Measurements from ENCODE around the gene MRGPRG.

Gene MRGPRG

DNA sequence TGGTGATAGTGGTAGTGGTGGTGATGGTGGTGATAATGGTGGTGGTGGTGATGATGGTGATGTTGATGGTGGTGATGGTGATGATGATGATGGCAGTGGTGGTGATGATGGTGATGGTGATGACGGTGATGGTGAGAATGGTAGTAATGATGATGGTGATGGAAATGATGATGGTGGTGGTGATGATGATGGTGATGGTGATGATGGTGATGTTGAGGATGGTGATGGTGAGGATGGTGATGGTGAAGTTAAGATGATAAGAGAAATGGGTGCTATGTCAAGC, 11.8 kb downstream of the MRGPRG start:
- no peak for DNase-seq

DNA sequence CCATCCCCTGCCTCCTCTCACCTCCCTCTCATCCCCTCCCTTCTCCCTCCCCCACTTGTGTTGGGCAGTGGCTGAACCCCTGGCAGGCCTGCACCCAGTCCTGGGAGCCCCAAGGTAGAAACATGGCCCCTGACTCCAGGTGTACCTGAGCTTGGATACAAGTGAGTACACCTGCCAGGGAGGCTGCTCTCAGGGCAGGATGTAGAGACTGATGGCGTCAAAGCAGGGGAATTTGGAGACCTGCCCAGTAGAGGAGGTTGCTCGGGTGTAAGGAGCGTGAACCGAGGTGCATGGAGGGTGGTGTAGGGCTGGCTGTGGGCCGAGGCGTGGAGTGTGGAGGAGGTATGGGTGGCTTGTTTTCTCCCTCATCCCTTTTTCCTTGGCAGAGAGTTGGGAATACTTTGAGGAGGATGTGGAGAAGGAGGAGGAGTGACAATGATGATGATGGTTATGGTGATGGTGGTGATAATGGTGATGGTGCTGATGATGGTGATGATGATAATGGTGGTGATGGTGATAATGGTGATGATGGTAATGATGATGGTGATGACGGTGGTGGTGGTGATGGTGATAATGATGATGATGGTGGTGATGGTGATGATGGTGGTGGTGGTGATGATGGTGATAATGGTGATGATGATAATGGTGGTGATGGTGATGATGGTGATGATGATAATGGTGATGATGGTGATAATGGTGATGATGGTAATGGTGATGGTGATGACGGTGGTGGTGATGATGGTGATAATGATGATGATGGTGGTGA, 12.3 kb downstream of the MRGPRG start:
- DNase-seq: no peak

- DNase-seq: no peak
Observed at GRCh38 chr11:3205261-3206155, 13.1 kb downstream of the MRGPRG start.

- DNase-seq: no peak
Observed at GRCh38 chr11:3204141-3205015, 14.2 kb downstream of the MRGPRG start.

DNA sequence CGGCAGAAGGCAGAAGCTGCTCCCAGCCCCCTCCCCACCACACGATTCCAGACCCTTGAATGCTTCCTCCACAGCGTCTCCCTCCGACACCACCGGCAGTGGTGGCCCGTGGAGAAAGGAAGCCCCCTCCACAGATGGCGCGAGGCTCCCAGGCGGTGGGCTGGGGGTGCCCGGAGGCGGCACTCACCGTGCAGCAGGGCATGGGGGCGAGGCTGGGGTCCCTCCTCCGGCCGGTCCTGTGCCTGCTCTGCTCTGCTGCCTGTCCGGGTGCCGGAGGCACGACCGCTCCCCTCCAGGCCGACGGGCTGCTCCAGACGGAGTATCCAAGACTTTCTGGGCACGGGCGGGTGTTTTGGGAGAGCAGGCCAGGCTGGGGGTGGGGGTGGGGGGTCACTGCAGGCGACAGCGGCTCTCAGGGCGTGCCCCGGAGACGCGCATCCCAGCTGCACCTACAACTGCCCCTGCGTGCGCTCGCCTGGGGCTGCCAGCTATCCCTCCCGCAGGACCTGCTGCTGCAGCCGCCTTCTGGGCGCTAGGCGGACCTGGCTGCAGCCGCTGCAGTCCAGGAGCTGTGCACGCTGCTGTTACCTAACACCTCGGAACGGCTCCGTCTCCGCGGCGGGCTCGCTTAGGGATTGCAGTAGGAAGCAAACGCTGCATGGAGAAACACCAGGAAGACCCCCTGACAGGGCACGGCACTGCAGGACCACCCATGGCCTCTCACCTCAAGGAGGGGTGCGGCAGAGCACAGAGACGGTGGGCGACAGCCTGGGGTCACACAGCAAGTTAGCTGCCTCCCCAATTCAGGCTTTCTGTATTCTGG, 15.2 kb downstream of the MRGPRG start:
- DNase-seq: no peak

DNA sequence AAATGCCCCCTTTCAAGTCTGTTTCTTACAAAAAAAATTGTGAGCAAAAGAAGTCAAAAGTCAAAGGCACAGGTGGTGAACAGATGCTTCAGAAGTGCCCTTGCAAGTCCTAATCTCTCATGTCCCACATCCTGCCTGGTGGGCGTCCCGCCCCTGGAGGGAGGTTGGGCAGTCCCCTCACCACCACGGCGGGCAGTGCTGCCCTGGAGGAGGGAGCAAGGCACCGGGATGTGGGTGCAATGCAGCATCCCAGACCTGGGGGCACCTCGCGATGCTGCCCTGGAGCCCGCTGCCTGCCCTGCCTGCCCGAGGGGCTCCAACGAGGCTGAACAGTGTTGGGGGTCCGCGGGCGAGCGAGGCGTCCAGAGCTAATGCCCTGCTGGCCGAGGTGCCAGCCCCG, 15.9 kb downstream of the MRGPRG start:
- no peak for DNase-seq

DNA sequence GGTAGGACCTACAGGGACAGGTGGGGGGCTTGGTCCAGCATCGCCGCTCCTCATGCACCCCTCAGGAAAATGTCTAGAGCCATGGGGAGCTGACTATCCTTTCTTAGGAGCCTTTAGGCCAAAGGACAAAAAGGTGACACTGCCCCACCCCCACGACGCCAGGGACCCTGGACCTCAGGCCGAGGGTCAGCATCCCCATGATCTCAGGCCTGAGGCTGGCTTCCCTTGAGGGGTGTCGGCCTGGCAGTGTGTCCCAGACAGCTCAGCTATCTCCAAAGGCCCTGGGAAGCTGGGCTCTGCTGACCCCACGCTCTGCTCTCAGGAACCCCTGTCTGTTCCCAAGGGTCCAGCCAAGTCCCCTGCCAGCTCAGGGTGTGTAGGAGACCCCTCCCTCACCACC, 16.3 kb downstream of the MRGPRG start:
- DNase-seq: no peak

DNA sequence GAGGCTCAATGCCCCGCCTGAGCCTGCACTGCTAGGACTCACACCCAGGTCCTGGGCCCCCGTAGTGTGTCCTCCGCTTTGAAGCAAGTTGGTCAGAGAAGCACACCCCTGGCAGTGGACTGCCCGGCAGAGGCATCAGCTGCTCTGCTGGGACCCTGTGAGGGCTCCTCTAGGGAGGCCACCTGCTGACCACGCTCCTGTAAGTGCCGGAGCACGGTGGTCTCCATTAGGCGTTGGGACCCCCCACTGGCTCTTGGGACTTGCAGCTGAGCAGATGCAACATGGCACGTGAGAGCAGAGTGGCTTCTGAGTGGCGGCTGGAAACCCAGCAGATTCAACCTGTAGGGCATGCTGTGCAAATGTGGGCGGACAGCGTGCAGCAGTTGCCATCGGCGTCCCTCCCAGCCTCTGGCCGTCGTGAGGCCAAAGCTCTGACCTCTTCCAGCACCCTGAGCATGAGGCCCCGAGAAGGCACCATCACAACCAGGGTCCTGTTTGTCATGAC, 16.9 kb downstream of the MRGPRG start:
- DNase-seq: no peak

- DNase-seq: no peak
Observed at GRCh38 chr11:3201112-3201581, 17.5 kb downstream of the MRGPRG start.

DNA sequence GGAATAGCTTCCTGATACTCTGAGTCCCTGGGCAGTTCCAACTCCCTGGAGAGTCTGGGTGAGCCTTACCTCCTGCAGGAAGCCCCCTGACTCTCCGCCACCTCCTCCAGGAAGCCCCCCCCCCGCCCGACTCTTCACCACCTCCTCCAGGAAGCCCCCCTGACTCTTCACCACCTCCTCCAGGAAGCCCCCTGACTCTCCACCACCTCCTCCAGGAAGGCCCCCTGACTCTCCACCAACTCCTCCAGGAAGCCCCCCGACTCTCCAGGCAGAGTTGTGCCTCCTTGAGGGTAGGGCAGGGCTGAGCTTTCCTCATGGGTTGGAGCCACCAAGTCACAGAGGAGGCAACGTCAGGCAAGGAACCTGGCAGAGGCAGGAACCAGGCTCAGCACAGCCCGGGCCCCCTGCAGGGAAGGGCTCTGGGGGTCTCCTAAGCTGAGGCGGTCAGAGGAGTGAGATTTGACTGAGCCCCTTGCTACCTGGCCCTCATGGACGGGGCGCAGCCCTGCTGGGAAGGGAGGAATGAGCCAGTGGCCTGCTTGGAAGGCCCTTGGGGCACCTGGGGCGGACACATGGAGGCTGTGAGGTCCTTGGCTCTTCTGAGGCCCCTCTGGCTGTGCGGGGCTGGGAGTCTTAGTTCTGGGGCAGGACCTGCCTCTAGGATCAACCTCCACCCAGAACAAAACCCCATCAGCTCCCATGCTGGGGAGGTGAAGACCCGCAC, 18.1 kb downstream of the MRGPRG start:
- DNase-seq: no peak

GRCh38 chr11:3199537-3200295, 18.9 kb downstream of the MRGPRG start:
- no peak for DNase-seq

GRCh38 chr11:3198815-3199214, 19.8 kb downstream of the MRGPRG start:
- no peak for DNase-seq

DNA sequence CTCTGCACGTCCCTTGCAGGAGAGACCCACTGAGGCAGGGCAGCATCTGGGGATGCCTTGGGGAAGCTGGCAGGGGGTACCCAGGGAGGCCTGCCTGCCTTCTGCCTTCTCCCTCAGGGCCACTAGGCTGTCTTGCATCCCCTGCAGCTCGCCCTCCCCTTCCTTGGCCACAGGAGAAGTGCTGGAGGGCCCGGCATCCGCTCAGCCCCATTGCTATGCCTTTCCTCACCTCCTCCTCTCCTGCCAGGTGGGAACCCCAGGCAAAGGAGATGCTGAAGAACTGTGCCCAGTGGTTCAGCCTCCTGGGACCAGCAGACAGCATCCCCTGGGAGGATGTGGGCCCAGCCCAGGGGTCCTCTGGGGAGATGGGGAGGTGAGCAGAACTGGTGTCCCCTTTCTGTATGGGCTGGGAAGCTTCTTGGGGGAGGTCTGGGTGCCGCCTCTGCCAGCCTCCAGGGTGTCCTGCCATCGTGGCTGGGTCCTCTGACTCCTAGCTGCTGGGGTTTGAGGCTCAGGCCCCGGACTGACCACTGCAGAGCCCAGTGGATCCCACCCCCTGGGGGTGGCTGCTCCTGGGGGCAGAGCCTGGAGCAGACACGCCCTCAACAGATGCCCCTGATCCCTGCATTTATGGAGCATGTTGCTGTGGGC, 20.6 kb downstream of the MRGPRG start:
- DNase-seq: no peak

GRCh38 chr11:3197044-3197695, 21.4 kb downstream of the MRGPRG start:
- DNase-seq: no peak

- DNase-seq: no peak
Observed at GRCh38 chr11:3196161-3197043, 22.2 kb downstream of the MRGPRG start.

GRCh38 chr11:3195251-3196160, 23.1 kb downstream of the MRGPRG start:
- no peak for DNase-seq

All from GDM1 (cell line).